ENCODE data around the gene DPM3.

Gene DPM3

GRCh38 chr1:155110826-155111225, 29.5 kb downstream of the DPM3 start:
- TF ChIP-seq, protein P1, sequence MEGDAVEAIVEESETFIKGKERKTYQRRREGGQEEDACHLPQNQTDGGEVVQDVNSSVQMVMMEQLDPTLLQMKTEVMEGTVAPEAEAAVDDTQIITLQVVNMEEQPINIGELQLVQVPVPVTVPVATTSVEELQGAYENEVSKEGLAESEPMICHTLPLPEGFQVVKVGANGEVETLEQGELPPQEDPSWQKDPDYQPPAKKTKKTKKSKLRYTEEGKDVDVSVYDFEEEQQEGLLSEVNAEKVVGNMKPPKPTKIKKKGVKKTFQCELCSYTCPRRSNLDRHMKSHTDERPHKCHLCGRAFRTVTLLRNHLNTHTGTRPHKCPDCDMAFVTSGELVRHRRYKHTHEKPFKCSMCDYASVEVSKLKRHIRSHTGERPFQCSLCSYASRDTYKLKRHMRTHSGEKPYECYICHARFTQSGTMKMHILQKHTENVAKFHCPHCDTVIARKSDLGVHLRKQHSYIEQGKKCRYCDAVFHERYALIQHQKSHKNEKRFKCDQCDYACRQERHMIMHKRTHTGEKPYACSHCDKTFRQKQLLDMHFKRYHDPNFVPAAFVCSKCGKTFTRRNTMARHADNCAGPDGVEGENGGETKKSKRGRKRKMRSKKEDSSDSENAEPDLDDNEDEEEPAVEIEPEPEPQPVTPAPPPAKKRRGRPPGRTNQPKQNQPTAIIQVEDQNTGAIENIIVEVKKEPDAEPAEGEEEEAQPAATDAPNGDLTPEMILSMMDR (IDR thresholded peaks at IDR 0.05; ENCODE audit: low read depth, low read length, missing control alignments) = no peak
- DNase-seq (ENCODE audit: extremely low read depth, low read depth) = no peak
- H3K4me3 ChIP-seq (replicated peaks; ENCODE audit: low read depth, low read length) = no peak overlapping the region

GRCh38 chr1:155110381-155110780, 29.9 kb downstream of the DPM3 start:
- TF ChIP-seq, protein P1 (IDR thresholded peaks at IDR 0.05; ENCODE audit: low read depth, low read length, missing control alignments) = no peak
- no peak overlapping the region for H3K4me3 ChIP-seq (replicated peaks; ENCODE audit: low read depth, low read length)
- no peak for DNase-seq (ENCODE audit: extremely low read depth, low read depth)

DNA sequence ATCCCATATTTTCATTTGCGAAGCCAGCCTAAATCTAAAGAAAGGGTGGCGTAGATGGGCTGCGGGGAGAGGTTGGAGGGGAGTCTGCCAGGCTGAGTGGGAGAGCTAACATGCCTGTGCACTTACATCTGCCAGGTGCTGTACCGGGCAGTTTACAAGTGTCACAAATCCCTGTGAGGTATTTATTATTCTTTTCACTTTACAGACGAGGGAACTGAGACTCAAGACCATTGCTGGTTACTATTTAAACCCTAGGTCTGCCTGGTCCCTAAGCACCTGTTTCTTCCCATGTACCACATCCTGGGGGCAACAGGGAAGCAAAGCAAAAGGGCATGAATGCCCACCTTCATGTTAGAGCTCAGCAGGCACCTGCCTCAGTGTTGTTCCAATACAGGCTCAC, 32.0 kb downstream of the DPM3 start:
- TF ChIP-seq, protein P1 (IDR thresholded peaks at IDR 0.05; ENCODE audit: low read depth, low read length, missing control alignments) = no peak
- DNase-seq (ENCODE audit: extremely low read depth, low read depth) = no peak
- no peak overlapping the region for H3K4me3 ChIP-seq (replicated peaks; ENCODE audit: low read depth, low read length)

DNA sequence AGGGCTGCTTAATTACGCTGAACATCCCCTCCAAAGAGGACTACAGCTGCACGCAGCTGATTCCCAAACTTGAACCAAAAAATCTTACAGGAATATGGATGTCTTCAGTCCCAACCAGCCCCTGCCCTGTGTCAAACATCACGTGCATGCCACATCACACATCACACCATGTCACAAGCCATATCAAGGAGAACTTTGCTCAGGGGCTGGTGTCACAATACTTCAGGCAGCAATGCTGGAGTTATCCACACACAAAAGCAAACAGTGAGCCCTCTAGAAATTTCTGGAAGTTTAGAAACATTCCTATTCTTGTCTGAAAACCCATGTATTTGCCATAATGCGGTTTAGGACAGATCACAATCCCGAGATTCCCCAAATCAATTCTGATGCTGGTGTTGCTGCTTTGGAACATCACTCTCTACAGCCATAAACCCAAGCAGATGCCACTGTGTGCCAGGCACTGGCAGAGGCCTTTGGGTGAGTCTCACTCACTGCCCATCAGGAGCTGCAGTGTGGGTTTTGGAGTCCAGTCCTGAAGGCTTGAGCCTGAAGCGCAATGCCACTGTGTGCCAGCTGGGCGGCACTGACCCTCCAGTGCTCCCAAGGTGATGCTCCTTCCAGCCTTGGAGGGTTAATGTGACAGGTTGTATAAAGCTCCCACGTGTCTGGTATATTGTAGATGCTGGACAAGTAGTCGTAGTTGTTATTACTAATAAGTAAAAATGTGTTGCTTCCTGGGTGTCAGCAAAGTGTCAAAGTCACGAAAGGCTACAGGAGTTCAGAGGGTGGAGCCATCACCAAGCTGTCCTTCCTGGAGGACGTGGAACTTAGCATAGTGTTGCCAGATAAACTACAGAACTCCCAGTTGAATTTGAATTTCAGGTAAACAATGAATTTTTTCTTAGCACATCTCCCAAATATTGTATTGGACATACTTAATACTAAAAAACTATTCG, 32.7 kb downstream of the DPM3 start:
- no peak overlapping the region for H3K4me3 ChIP-seq (replicated peaks; ENCODE audit: low read depth, low read length)
- DNase-seq (ENCODE audit: extremely low read depth, low read depth) = no peak
- TF ChIP-seq, protein P1 (IDR thresholded peaks at IDR 0.05; ENCODE audit: low read depth, low read length, missing control alignments) = no peak

- H3K4me3 ChIP-seq (replicated peaks; ENCODE audit: low read depth, low read length) = no peak overlapping the region
- TF ChIP-seq, protein P1 (IDR thresholded peaks at IDR 0.05; ENCODE audit: low read depth, low read length, missing control alignments) = no peak
- no peak for DNase-seq (ENCODE audit: extremely low read depth, low read depth)
These were observed 33.5 kb downstream of the DPM3 start for GRCh38 chr1:155106862-155107261.

GRCh38 chr1:155105604-155106011, 34.7 kb downstream of the DPM3 start:
- no peak for DNase-seq (ENCODE audit: extremely low read depth, low read depth)
- TF ChIP-seq, protein P1 (IDR thresholded peaks at IDR 0.05; ENCODE audit: low read depth, low read length, missing control alignments) = no peak
- no peak overlapping the region for H3K4me3 ChIP-seq (replicated peaks; ENCODE audit: low read depth, low read length)

Measured in HFF-Myc (cell line).